ENCODE measurements around the gene DDX41. TPM values are rescaled to one million over a fixed set of nuclear protein-coding genes. Genes with fewer than 3 reads are reported as not detected.
A peak's percentile ranks its signal among the peaks of the same experiment; 100 is the strongest.

The DDX41 gene
- total and polyA plus RNA-seq, 2 of the 13 experiments (the other 11 are each of a cell fraction or from before 2014, with no cell fraction given) = 62.8 to 105 TPM

DNA sequence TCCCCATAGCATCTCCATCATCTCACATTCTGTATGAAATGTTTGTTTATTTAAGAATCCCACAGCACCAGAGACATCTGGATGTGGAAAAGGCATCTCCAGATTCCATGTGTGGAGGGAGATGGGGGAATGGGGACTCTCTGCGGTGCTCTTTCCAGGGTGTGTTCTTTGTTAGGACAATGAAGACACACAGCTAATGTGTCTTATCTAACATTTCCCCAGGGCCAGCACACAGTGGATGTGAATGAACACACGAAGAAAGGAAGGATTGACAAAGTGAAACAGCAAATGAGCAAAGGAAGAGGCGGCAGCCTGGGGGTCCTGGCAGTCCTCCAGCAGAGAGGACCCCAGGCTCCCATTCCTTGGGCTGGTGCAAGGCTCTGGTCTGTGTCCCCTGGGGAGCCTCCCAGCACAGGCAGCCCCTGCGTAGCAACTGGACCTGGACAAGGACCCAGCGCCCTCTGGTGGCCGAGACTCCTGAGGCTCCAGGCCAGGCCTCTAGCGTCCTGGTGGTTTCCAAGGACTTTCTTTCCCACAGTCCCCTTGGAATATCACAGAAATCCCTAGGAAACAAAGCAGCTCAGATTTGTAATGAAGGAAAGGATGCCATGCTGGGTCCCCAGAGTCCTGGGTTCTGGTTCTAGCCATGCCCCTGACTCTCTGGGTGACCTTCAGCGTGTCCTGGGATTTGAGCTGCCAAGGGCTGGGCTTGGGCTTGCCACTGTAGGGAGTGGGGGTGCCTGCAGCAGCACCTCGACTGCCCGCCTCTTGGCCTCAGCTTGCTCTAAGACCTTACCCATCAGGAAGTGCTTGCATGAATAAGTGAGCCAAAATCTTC lies 15.9 kb downstream of the DDX41 start (continued):
- peak; percentile 25; the same call in 1 of the 2 replicates for TF ChIP-seq HOXA3 (CRISPR knock-in tag; IDR thresholded peaks at IDR 0.05)
- no peak for TF ChIP-seq ZNF12 (CRISPR knock-in tag; IDR thresholded peaks at IDR 0.05)
- TF ChIP-seq KLF6 (CRISPR knock-in tag; IDR thresholded peaks at IDR 0.05) = 0 out of 2 replicates have a peak, but pooled peaks have one; percentile 57
- peak; percentile 87 for TF ChIP-seq XRCC5 (optimal IDR thresholded peaks at IDR 0.05; ENCODE audit: low read length)
- TF ChIP-seq RAD21 (CRISPR knock-in tag; IDR thresholded peaks at IDR 0.05) = peak; percentile 87
- TF ChIP-seq SNRNP70 (IDR thresholded peaks at IDR 0.05; ENCODE audit: low read depth, low read length) = no peak
- no peak for TF ChIP-seq ZNF235 (CRISPR knock-in tag; IDR thresholded peaks at IDR 0.05; ENCODE audit: borderline replicate concordance)
- TF ChIP-seq HMGXB3 (CRISPR knock-in tag; IDR thresholded peaks at IDR 0.05; ENCODE audit: borderline replicate concordance) = no peak
- TF ChIP-seq RBFOX2 (IDR thresholded peaks at IDR 0.05; ENCODE audit: low read depth, low read length) = no peak
- TF ChIP-seq WIZ (CRISPR knock-in tag; IDR thresholded peaks at IDR 0.05) = no peak
- no peak for TF ChIP-seq ZNF780A (CRISPR knock-in tag; IDR thresholded peaks at IDR 0.05)
- TF ChIP-seq, protein P1, sequence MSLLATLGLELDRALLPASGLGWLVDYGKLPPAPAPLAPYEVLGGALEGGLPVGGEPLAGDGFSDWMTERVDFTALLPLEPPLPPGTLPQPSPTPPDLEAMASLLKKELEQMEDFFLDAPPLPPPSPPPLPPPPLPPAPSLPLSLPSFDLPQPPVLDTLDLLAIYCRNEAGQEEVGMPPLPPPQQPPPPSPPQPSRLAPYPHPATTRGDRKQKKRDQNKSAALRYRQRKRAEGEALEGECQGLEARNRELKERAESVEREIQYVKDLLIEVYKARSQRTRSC (CRISPR knock-in tag; IDR thresholded peaks at IDR 0.05; ENCODE audit: low read depth) = no peak
- TF ChIP-seq, protein P2, sequence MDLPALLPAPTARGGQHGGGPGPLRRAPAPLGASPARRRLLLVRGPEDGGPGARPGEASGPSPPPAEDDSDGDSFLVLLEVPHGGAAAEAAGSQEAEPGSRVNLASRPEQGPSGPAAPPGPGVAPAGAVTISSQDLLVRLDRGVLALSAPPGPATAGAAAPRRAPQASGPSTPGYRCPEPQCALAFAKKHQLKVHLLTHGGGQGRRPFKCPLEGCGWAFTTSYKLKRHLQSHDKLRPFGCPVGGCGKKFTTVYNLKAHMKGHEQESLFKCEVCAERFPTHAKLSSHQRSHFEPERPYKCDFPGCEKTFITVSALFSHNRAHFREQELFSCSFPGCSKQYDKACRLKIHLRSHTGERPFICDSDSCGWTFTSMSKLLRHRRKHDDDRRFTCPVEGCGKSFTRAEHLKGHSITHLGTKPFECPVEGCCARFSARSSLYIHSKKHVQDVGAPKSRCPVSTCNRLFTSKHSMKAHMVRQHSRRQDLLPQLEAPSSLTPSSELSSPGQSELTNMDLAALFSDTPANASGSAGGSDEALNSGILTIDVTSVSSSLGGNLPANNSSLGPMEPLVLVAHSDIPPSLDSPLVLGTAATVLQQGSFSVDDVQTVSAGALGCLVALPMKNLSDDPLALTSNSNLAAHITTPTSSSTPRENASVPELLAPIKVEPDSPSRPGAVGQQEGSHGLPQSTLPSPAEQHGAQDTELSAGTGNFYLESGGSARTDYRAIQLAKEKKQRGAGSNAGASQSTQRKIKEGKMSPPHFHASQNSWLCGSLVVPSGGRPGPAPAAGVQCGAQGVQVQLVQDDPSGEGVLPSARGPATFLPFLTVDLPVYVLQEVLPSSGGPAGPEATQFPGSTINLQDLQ (CRISPR knock-in tag; IDR thresholded peaks at IDR 0.05) = no peak
- TF ChIP-seq FOSL1 (CRISPR knock-in tag; IDR thresholded peaks at IDR 0.05; ENCODE audit: borderline replicate concordance) = no peak
- TF ChIP-seq PHB2 (IDR thresholded peaks at IDR 0.05; ENCODE audit: partially characterized antibody) = no peak
- TF ChIP-seq ATF2 (CRISPR knock-in tag; IDR thresholded peaks at IDR 0.05) = 0 out of 2 replicates have a peak, but pooled peaks have one; percentile 17
- TF ChIP-seq IKZF4 (CRISPR knock-in tag; IDR thresholded peaks at IDR 0.05; ENCODE audit: borderline replicate concordance, low read depth, not compliant biosample characterization) = no peak
- TF ChIP-seq RBM22 (optimal IDR thresholded peaks at IDR 0.05; ENCODE audit: low read length) = no peak
- no peak for TF ChIP-seq ZNF569 (CRISPR knock-in tag; IDR thresholded peaks at IDR 0.05; ENCODE audit: borderline replicate concordance)
- 0 out of 2 replicates have a peak, but pooled peaks have one; percentile 21 for TF ChIP-seq MIER3 (CRISPR knock-in tag; IDR thresholded peaks at IDR 0.05; ENCODE audit: borderline replicate concordance)

Measured in HepG2 (cell line).